HepG2 (cell line): ENCODE data around the gene ANKRD31.

ENCODE experiments used
- CEBPB ChIP-seq: IDR thresholded peaks from 2 replicates; pipeline ENCODE4 v1.6.1; 2011; ENCODE audit warnings: low read depth, low read length, improper control_type of control experiment, borderline replicate concordance
- MAZ ChIP-seq, 2 experiments: sonication (generic) in 1 of 2; formaldehyde crosslinking in 1 of 2; IDR thresholded peaks; 2 replicates each; pipeline versions ENCODE4 v1.5.0 to v1.6.1; 2012 to 2020; ENCODE audit warnings: low read depth in 2 of 2, mild to moderate bottlenecking in 2 of 2, borderline replicate concordance in 1 of 2, improper control_type of control experiment in 1 of 2, low read length in 1 of 2, missing genetic modification reagents in 1 of 2, moderate library complexity in 1 of 2
- MIER3 ChIP-seq: IDR thresholded peaks from 2 replicates; pipeline ENCODE4 v1.6.1; 2016; ENCODE audit warnings: missing compliant biosample characterization, borderline replicate concordance
- NFYB ChIP-seq: sonication (generic); formaldehyde crosslinking; IDR thresholded peaks from 2 replicates; pipeline ENCODE4 v1.4.0; 2020; ENCODE audit warnings: missing genetic modification reagents
- POLR2A ChIP-seq, 2 experiments: IDR thresholded peaks; 2 replicates each; pipeline ENCODE4 v1.6.1; 2011; ENCODE audit warnings: low read depth in 2 of 2, low read length in 2 of 2, mild to moderate bottlenecking in 1 of 2, moderate library complexity in 1 of 2; ENCODE audit not compliant: insufficient read depth in 1 of 2
- RBM39 ChIP-seq: fragments of 200-400 bp; formaldehyde crosslinking; IDR thresholded peaks from one replicate; pipeline ENCODE4 v1.6.1; 2018; ENCODE audit warnings: antibody characterized with exemption, mild to moderate bottlenecking, low read depth, low read length; ENCODE audit not compliant: poor library complexity, severe bottlenecking
- ZNF124 ChIP-seq: sonication (generic); formaldehyde crosslinking; IDR thresholded peaks from 2 replicates; pipeline ENCODE4 v1.4.0; 2020; ENCODE audit warnings: missing genetic modification reagents
- ZNF331 ChIP-seq: sonication (generic); formaldehyde crosslinking; IDR thresholded peaks from 2 replicates; pipeline ENCODE4 v1.4.0; 2020; ENCODE audit warnings: missing genetic modification reagents
- ZZZ3 ChIP-seq: sonication (generic); formaldehyde crosslinking; IDR thresholded peaks from 2 replicates; pipeline ENCODE4 v1.4.0; 2020; ENCODE audit warnings: missing genetic modification reagents, mild to moderate bottlenecking, borderline replicate concordance
- TF ChIP-seq, protein P1 (sequence below): sonication (generic); formaldehyde crosslinking; conservative IDR thresholded peaks from 2 replicates; pipeline ENCODE4 v1.4.0; 2020; ENCODE audit warnings: missing genetic modification reagents

- TF ChIP-seq, protein P1, sequence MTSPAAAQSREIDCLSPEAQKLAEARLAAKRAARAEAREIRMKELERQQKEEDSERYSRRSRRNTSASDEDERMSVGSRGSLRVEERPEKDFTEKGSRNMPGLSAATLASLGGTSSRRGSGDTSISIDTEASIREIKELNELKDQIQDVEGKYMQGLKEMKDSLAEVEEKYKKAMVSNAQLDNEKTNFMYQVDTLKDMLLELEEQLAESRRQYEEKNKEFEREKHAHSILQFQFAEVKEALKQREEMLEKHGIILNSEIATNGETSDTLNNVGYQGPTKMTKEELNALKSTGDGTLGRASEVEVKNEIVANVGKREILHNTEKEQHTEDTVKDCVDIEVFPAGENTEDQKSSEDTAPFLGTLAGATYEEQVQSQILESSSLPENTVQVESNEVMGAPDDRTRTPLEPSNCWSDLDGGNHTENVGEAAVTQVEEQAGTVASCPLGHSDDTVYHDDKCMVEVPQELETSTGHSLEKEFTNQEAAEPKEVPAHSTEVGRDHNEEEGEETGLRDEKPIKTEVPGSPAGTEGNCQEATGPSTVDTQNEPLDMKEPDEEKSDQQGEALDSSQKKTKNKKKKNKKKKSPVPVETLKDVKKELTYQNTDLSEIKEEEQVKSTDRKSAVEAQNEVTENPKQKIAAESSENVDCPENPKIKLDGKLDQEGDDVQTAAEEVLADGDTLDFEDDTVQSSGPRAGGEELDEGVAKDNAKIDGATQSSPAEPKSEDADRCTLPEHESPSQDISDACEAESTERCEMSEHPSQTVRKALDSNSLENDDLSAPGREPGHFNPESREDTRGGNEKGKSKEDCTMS (CRISPR knock-in tag) = no peak
- TF ChIP-seq ZNF124 (CRISPR knock-in tag) = no peak
- no peak for TF ChIP-seq NFYB (CRISPR knock-in tag)
- TF ChIP-seq MIER3 = no peak
- no peak for TF ChIP-seq POLR2A (IDR thresholded peaks at IDR 0.05; ENCODE audit: insufficient read depth in 1 of 2, low read depth in 2 of 2, low read length in 2 of 2)
- TF ChIP-seq CEBPB = no peak
- no peak for TF ChIP-seq RBM39
- TF ChIP-seq MAZ (IDR thresholded peaks at IDR 0.05; ENCODE audit: borderline replicate concordance, low read depth, low read length) = no peak
- no peak for TF ChIP-seq MAZ (CRISPR knock-in tag; IDR thresholded peaks at IDR 0.05; ENCODE audit: low read depth)
- no peak for TF ChIP-seq ZNF331 (CRISPR knock-in tag)
- TF ChIP-seq ZZZ3 (CRISPR knock-in tag) = no peak
These were observed 191.6 kb downstream of the ANKRD31 start for GRCh38 chr5:75045071-75045470.
